Fibroblast of the aortic adventitia (primary cell): ENCODE data around the gene CDH23. TPM values are rescaled to one million over a fixed set of nuclear protein-coding genes. Genes with fewer than 3 reads are reported as not detected.

Source experiments
- DNase-seq: peaks from one replicate; pipeline ENCODE4 v3.0.0-alpha.2; 2010; ENCODE audit warnings: low read depth
- H3K4me3 ChIP-seq: 2 replicates; pipeline ENCODE4 v1.5.1; 2011; ENCODE audit warnings: low read depth, mild to moderate bottlenecking, control low read depth, low read length, moderate library complexity
- CTCF ChIP-seq: IDR thresholded peaks from 2 replicates; pipeline ENCODE4 v1.5.1; 2011; ENCODE audit warnings: mild to moderate bottlenecking, low read length, control low read depth, inconsistent platforms; ENCODE audit not compliant: insufficient read depth
- total RNA-seq: library from RNA; depleted of rRNA; stranded (reverse); fragments of >200 nt; gene quantifications from 2 replicates; pipeline ENCODE4 v1.2.3, GENCODE V29; 2012; ENCODE audit warnings: low replicate concordance

CDH23 gene
- total RNA-seq, 1 donor, result 0.27 TPM

- DNase-seq, result peak; percentile 33
- TF ChIP-seq CTCF, result no peak
- no peak overlapping the region for H3K4me3 ChIP-seq
Measured at GRCh38 chr10:71613261-71613777, 216.6 kb downstream of the CDH23 start.

- DNase-seq, result no peak
- H3K4me3 ChIP-seq, result no peak overlapping the region
- no peak for TF ChIP-seq CTCF
Measured at GRCh38 chr10:71613877-71614276, 217.2 kb downstream of the CDH23 start.

GRCh38 chr10:71614946-71615345, 218.2 kb downstream of the CDH23 start:
- no peak for TF ChIP-seq CTCF
- H3K4me3 ChIP-seq, result no peak overlapping the region
- no peak for DNase-seq

GRCh38 chr10:71615538-71616329, 219.0 kb downstream of the CDH23 start:
- no peak overlapping the region for H3K4me3 ChIP-seq
- no peak for DNase-seq
- TF ChIP-seq CTCF, result no peak

GRCh38 chr10:71616817-71617654, 220.3 kb downstream of the CDH23 start:
- DNase-seq, result no peak
- TF ChIP-seq CTCF, result no peak

GRCh38 chr10:71618176-71618575, 221.5 kb downstream of the CDH23 start:
- no peak for TF ChIP-seq CTCF
- no peak overlapping the region for H3K4me3 ChIP-seq
- no peak for DNase-seq

More at GRCh38 chr10:71616817-71617654, 220.3 kb downstream of the CDH23 start:
- H3K4me3 ChIP-seq, result no peak overlapping the region
